ENCODE data around the gene GPANK1. TPM values are rescaled to one million over a fixed set of nuclear protein-coding genes. Genes with fewer than 3 reads are reported as not detected.

Gene GPANK1
- total RNA-seq, 1 donor from 2014 or later: 24.2 TPM

DNA sequence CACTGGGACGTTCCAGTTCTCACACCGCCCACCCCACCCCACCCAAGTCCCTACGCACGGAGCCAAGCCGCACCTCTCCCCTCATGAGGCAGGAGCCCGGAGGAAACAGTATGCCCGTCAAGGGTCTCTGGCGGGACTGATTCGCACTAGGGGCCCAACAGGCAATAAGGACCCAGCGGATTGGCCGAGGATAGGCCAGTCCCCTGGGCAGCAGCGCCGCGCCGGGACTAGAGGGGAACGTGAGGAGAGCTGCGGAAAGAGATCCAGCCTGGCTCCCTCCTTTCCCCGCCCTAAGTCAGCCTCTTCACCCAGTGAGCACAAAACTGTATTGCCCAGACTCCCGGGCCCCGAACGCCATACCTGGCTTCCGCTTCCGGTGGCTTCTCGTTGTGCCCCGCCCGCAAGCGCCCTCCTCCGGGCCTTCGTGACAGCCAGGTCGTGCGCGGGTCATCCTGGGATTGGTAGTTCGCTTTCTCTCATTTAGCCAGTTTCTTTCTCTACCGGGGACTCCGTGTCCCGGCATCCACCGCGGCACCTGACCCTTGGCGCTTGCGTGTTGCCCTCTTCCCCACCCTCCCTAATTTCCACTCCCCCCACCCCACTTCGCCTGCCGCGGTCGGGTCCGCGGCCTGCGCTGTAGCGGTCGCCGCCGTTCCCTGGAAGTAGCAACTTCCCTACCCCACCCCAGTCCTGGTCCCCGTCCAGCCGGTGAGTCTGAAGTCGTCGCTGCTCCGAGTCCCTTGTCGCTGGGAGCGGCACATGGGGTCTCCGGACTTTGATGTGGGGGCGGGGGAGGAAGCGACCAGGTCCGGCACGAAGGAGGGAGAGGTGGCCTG, 922 bp upstream of the GPANK1 start, which contains the start of gene CSNK2B:
TSS of gene CSNK2B (plus strand) at position 580 of the 836 bp plus-strand sequence. CDS start 752 bp downstream, outside the sequence.
- CTCF ChIA-PET: interaction anchor here (1.0 kb wide), 1 partner anchor 85 kb away, joined by 3 read pairs; no protein-coding TSS in a partner anchor
- peaks cover 61% of the 10 kb centered on the region for H3K4me1 Mint-ChIP-seq
- H3K36me3 Mint-ChIP-seq (ENCODE audit: low read depth): peaks cover 82% of the 10 kb centered on the region
- intact Hi-C loops (cut with micrococcal nuclease): loop anchor here (1.0 to 10.0 kb wide), 13 partner anchors 13 to 509 kb away; partner anchors contain the start of genes ABHD16A, AGPAT1, ATF6B and BAG6
- peak within 1 kb of the TSS; percentile 96 for H3K4me3 Mint-ChIP-seq
- TF ChIP-seq, protein P1, sequence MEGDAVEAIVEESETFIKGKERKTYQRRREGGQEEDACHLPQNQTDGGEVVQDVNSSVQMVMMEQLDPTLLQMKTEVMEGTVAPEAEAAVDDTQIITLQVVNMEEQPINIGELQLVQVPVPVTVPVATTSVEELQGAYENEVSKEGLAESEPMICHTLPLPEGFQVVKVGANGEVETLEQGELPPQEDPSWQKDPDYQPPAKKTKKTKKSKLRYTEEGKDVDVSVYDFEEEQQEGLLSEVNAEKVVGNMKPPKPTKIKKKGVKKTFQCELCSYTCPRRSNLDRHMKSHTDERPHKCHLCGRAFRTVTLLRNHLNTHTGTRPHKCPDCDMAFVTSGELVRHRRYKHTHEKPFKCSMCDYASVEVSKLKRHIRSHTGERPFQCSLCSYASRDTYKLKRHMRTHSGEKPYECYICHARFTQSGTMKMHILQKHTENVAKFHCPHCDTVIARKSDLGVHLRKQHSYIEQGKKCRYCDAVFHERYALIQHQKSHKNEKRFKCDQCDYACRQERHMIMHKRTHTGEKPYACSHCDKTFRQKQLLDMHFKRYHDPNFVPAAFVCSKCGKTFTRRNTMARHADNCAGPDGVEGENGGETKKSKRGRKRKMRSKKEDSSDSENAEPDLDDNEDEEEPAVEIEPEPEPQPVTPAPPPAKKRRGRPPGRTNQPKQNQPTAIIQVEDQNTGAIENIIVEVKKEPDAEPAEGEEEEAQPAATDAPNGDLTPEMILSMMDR (IDR thresholded peaks at IDR 0.05): no peak
- peak; percentile 86 for ATAC-seq (ENCODE audit: low read depth)
- POLR2A ChIA-PET: interaction anchor here (0.6 to 6.2 kb wide), 26 partner anchors 12 to 1644 kb away, joined by 3 to 188 read pairs (median 5); partner anchors contain the start of genes ABHD16A, APOM, BAG6 and DDX39B
- H3K9me3 Mint-ChIP-seq: no peaks in the 10 kb centered on the region
- DNase-seq: peak; percentile 91
- peak within 1 kb of the TSS; percentile 95 for H3K27ac Mint-ChIP-seq
- no peaks in the 10 kb centered on the region for H3K27me3 Mint-ChIP-seq

- ATAC-seq (ENCODE audit: low read depth) (no peak), DNase-seq (no peak)
- no peaks in the 10 kb centered on the region for H3K27me3 Mint-ChIP-seq
- H3K36me3 Mint-ChIP-seq (ENCODE audit: low read depth): peaks cover 70% of the 10 kb centered on the region
- intact Hi-C loops (cut with micrococcal nuclease): loop anchor here (10.0 kb wide), 1 partner anchor 511 kb away; the partner anchor contains the start of genes AGPAT1 and RNF5
- H3K27ac Mint-ChIP-seq: peak overlapping the region; percentile 95
- H3K4me1 Mint-ChIP-seq: peaks cover 75% of the 10 kb centered on the region
- ChIA-PET CTCF (interaction anchor here (0.9 to 1.4 kb wide), 4 partner anchors 12 to 170 kb away, joined by 3 to 5 read pairs (median 4); partner anchors contain the start of gene BAG6), POLR2A (interaction anchor here (0.6 to 6.2 kb wide), 31 partner anchors 11 to 528 kb away, joined by 3 to 188 read pairs (median 4); partner anchors contain the start of genes ABHD16A, APOM, BAG6 and DDX39B)
- TF ChIP-seq, protein P1 (IDR thresholded peaks at IDR 0.05): no peak
- peak overlapping the region; percentile 96 for H3K4me3 Mint-ChIP-seq
- H3K9me3 Mint-ChIP-seq: no peaks in the 10 kb centered on the region
Observed at GRCh38 chr6:31663961-31664789, 622 bp downstream of the GPANK1 start.

GRCh38 chr6:31663126-31663960, 1.5 kb downstream of the GPANK1 start:
- H3K9me3 Mint-ChIP-seq: no peaks in the 10 kb centered on the region
- H3K4me3 Mint-ChIP-seq: peak overlapping the region; percentile 96
- no peaks in the 10 kb centered on the region for H3K27me3 Mint-ChIP-seq
- ATAC-seq (ENCODE audit: low read depth) (no peak), DNase-seq (no peak)
- POLR2A ChIA-PET: interaction anchor here (0.6 to 6.2 kb wide), 16 partner anchors 10 to 1655 kb away, joined by 3 to 188 read pairs (median 5); partner anchors contain the start of genes ABHD16A, APOM, BAG6 and DDX39B
- H3K27ac Mint-ChIP-seq: peak overlapping the region; percentile 95
- H3K36me3 Mint-ChIP-seq (ENCODE audit: low read depth): peaks cover 64% of the 10 kb centered on the region
- intact Hi-C loops (cut with micrococcal nuclease): loop anchor here (10.0 kb wide), 1 partner anchor 511 kb away; the partner anchor contains the start of genes AGPAT1 and RNF5
- CTCF ChIA-PET: interaction anchor here (0.9 to 2.2 kb wide), 3 partner anchors 11 to 169 kb away, joined by 3 to 7 read pairs (median 5); partner anchors contain the start of gene BAG6
- peaks cover 80% of the 10 kb centered on the region for H3K4me1 Mint-ChIP-seq
- TF ChIP-seq, protein P1 (IDR thresholded peaks at IDR 0.05): no peak

GRCh38 chr6:31662124-31662723, 2.6 kb downstream of the GPANK1 start:
- DNase-seq (no peak), ATAC-seq (ENCODE audit: low read depth) (no peak)
- TF ChIP-seq, protein P1 (IDR thresholded peaks at IDR 0.05): no peak
- H3K4me3 Mint-ChIP-seq: peak overlapping the region; percentile 61
- H3K27me3 Mint-ChIP-seq: no peaks in the 10 kb centered on the region
- ChIA-PET POLR2A (interaction anchor here (0.6 to 6.2 kb wide), 8 partner anchors 9 to 1656 kb away, joined by 3 to 188 read pairs (median 7); partner anchors contain the start of genes ABHD16A, APOM, BAG6 and TAP2), CTCF (interaction anchor here (0.8 to 2.2 kb wide), 2 partner anchors 10 to 18 kb away, joined by 3 to 7 read pairs; partner anchors contain the start of gene BAG6)
- H3K9me3 Mint-ChIP-seq: no peaks in the 10 kb centered on the region
- peaks cover 63% of the 10 kb centered on the region for H3K36me3 Mint-ChIP-seq (ENCODE audit: low read depth)
- H3K4me1 Mint-ChIP-seq: peaks cover 81% of the 10 kb centered on the region
- peak overlapping the region; percentile 46 for H3K27ac Mint-ChIP-seq
- intact Hi-C loops (cut with micrococcal nuclease): loop anchor here (10.0 kb wide), 1 partner anchor 513 kb away; the partner anchor contains the start of genes AGPAT1 and RNF5
